Inflammatory macrophage treated with lipopolysaccharide for 4 hours (primary cell): ENCODE measurements around the gene PIGQ.

ENCODE experiments used
- DNase-seq: peaks from one replicate; pipeline ENCODE4 v3.0.0-alpha.2; 2020

The PIGQ gene

GRCh38 chr16:572865-573650 lies 3.3 kb downstream of the PIGQ start:
- no peak for DNase-seq

- no peak for DNase-seq
Measured at GRCh38 chr16:574021-574760, 4.4 kb downstream of the PIGQ start.

GRCh38 chr16:575354-576196 lies 5.8 kb downstream of the PIGQ start:
- no peak for DNase-seq

GRCh38 chr16:576197-576822 lies 6.5 kb downstream of the PIGQ start:
- no peak for DNase-seq

- no peak for DNase-seq
Measured at GRCh38 chr16:576823-577201, 7.0 kb downstream of the PIGQ start.

- no peak for DNase-seq
Measured at GRCh38 chr16:577796-578195, 8.0 kb downstream of the PIGQ start.

GRCh38 chr16:578232-578869 lies 8.6 kb downstream of the PIGQ start:
- DNase-seq = no peak

GRCh38 chr16:578870-579405 lies 9.2 kb downstream of the PIGQ start:
- peak; percentile 77 for DNase-seq

GRCh38 chr16:580141-580945 lies 10.6 kb downstream of the PIGQ start:
- DNase-seq = no peak

GRCh38 chr16:580946-581498 lies 11.3 kb downstream of the PIGQ start:
- DNase-seq = no peak

- no peak for DNase-seq
Measured at GRCh38 chr16:582218-582613, 12.4 kb downstream of the PIGQ start.

- no peak for DNase-seq
Measured at GRCh38 chr16:582614-583331, 13.0 kb downstream of the PIGQ start.

- no peak for DNase-seq
Measured at GRCh38 chr16:583470-583814, 13.7 kb downstream of the PIGQ start.

GRCh38 chr16:583815-584591 lies 14.2 kb downstream of the PIGQ start:
- no peak for DNase-seq

- DNase-seq = no peak
Measured at GRCh38 chr16:585351-585750, 15.6 kb downstream of the PIGQ start.

- DNase-seq = no peak
Measured at GRCh38 chr16:586047-586644, 16.4 kb downstream of the PIGQ start.

- no peak for DNase-seq
Measured at GRCh38 chr16:586645-587590, 17.1 kb downstream of the PIGQ start.

- peak; percentile 69 for DNase-seq
Measured at GRCh38 chr16:588639-588888, 18.8 kb downstream of the PIGQ start.
